ENCODE measurements around the gene RUVBL2. TPM values are rescaled to one million over a fixed set of nuclear protein-coding genes. Genes with fewer than 3 reads are reported as not detected.

RUVBL2 gene
- total RNA-seq, 2 donors from 2014 or later, result 20.2 to 25.5 TPM

DNA sequence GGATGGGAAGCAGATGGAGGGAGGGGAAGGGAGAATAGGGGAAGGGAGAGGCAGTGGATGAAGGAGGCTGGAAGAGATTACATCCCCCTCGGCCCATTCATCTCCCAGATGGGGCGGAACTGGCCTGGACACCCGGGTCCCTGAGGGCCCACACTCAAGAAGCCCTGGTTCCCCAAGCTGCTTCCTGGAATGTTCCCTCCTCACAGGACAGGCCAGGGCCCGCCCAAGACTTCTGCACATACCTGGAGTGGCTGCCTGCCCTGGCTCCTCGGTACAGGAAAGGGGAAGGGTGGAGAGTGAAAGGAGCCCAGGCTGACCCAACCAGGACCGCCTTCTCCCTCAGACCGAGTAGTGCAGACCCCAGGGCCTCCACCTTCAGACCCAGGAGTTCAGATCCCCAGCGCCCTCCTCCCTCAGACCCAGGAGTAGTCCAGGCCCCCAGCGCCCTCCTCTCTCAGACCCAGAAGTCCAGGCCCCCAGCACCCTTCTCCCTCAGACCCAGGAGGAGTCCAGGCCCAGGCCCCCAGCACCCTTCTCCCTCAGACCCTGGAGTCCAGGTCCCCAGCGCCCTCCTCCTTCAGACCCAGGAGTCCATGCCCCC, 70.4 kb downstream of the RUVBL2 start:
- Mint-ChIP-seq H3K36me3 (ENCODE audit: low read depth) (peaks cover 15% of the 10 kb centered on the region), H3K27me3 (peaks cover 64% of the 10 kb centered on the region), H3K27ac (no peak overlapping the region), H3K4me1 (peaks cover 4% of the 10 kb centered on the region), H3K4me3 (no peak overlapping the region)
- DNase-seq (no peak), ATAC-seq (no peak)
- H3K9me3 ChIP-seq (ENCODE audit: control insufficient read depth, low read length, poor library complexity, severe bottlenecking), result no peaks in the 10 kb centered on the region

DNA sequence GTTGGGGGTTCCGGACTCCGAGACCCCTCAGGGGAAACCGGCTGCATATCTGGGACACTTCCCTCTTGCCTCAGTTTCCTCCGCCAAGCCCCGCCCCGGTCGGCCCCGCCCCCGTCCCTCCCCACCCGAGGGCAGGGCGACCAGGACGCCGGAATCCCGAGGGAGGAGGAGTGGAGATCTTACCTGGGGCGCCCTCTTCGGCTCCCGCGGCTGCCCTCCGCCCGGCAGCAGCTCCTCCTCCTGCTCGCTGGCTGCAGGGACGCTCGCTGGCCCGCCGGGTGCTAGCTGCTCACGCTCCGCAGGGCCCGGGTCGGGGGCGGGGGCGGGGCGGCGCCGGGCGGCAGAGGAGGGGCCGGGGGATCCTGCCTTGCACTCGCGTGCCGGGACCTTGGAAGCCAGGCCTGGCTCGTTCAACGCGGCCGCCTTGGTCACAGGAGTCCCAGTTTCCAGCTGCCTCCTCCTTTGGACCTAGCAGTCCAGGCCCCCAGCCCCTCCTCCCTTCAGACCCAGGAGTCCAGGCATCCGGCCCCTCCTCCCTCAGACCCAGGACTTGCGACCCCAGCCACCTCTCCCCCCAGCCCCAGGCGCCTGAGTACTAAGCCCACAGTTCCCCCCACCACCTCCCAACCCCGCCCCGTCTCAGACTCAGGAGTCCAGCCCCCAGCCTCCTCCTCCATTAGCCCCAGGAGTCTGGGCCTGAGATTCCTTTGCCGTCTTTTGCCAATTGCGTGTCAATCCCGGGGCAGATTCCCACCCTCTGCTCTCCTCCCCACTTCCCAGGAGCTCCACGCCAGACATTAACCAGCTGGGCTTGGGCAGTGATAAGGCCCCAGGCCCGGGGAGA, 71.3 kb downstream of the RUVBL2 start, which contains the start of gene NTF4:
Gene NTF4, minus strand, starts transcription at position 51 of the 844 bp plus-strand sequence. CDS start 2,821 bp downstream, outside the sequence.
- H3K27me3 Mint-ChIP-seq, result peaks cover 61% of the 10 kb centered on the region
- no peak for ATAC-seq
- no peaks in the 10 kb centered on the region for H3K9me3 ChIP-seq (ENCODE audit: control insufficient read depth, low read length, poor library complexity, severe bottlenecking)

More for the DNA sequence above, 71.3 kb downstream of the RUVBL2 start, which contains the start of gene NTF4:
- peaks cover 4% of the 10 kb centered on the region for H3K4me1 Mint-ChIP-seq
- peaks cover 11% of the 10 kb centered on the region for H3K36me3 Mint-ChIP-seq (ENCODE audit: low read depth)
- H3K27ac Mint-ChIP-seq, result no peak within 1 kb of the TSS
- no peak for DNase-seq
- H3K4me3 Mint-ChIP-seq, result peak within 1 kb of the TSS; percentile 55

Other genes starting within 250 kb of the RUVBL2 start
- gene IZUMO1, start 247.0 kb upstream of the RUVBL2 start, total RNA-seq, result not detected
- under 1 TPM; 0.07 to 0.16 TPM for gene FUT1, start 241.2 kb upstream of the RUVBL2 start, total RNA-seq
- gene FGF21, start 238.4 kb upstream of the RUVBL2 start, total RNA-seq, result not detected
- gene BCAT2, start 182.9 kb upstream of the RUVBL2 start, total RNA-seq, result 10 to 100 TPM; 14.0 to 14.6 TPM
- under 1 TPM in 1 of 2 donors, not detected in 1; 0.44 TPM for gene HSD17B14, start 157.4 kb upstream of the RUVBL2 start, total RNA-seq
- gene PLEKHA4, start 125.3 kb upstream of the RUVBL2 start, total RNA-seq, result 1 to 10 TPM in 1 of 2 donors, under 1 TPM in 1; 0.42 to 3.0 TPM
- 1,000 to 10,000 TPM in 1 of 2 donors, 100 to 1,000 TPM in 1; 954 to 1,165 TPM for gene PPP1R15A, start 121.5 kb upstream of the RUVBL2 start, total RNA-seq
- not detected for gene TULP2, start 95.1 kb upstream of the RUVBL2 start, total RNA-seq
- 100 to 1,000 TPM; 118 to 135 TPM for gene NUCB1, start 93.6 kb upstream of the RUVBL2 start, total RNA-seq
- under 1 TPM; 0.50 to 0.86 TPM for gene DHDH, start 60.2 kb upstream of the RUVBL2 start, total RNA-seq
- gene BAX, start 39.0 kb upstream of the RUVBL2 start, total RNA-seq, result 100 to 1,000 TPM in 1 of 2 donors, 10 to 100 TPM in 1; 89.2 to 104 TPM
- gene FTL, start 28.6 kb upstream of the RUVBL2 start, total RNA-seq, result 100 to 1,000 TPM; 612 to 898 TPM
- 10 to 100 TPM; 21.6 to 24.2 TPM for gene GYS1, start 578 bp upstream of the RUVBL2 start, total RNA-seq
- not detected for gene LHB, start 23.2 kb downstream of the RUVBL2 start, total RNA-seq
- gene CGB3, start 30.4 kb downstream of the RUVBL2 start, total RNA-seq, result not detected
- not detected for gene CGB2, start 38.0 kb downstream of the RUVBL2 start, total RNA-seq
- gene CGB1, start 43.0 kb downstream of the RUVBL2 start, total RNA-seq, result not detected
- not detected for gene CGB5, start 50.0 kb downstream of the RUVBL2 start, total RNA-seq
- not detected for gene CGB8, start 55.2 kb downstream of the RUVBL2 start, total RNA-seq
- gene CGB7, start 63.9 kb downstream of the RUVBL2 start, total RNA-seq, result not detected
- gene NTF4, start 70.9 kb downstream of the RUVBL2 start, total RNA-seq, result not detected
- gene KCNA7, start 78.8 kb downstream of the RUVBL2 start, total RNA-seq, result not detected
- 100 to 1,000 TPM; 352 to 394 TPM for gene SNRNP70, start 91.6 kb downstream of the RUVBL2 start, total RNA-seq
- gene LIN7B, start 120.5 kb downstream of the RUVBL2 start, total RNA-seq, result 1 to 10 TPM; 4.7 to 5.2 TPM
- 1 to 10 TPM; 3.6 to 3.9 TPM for gene C19orf73, start 125.3 kb downstream of the RUVBL2 start, total RNA-seq
- gene PPFIA3, start 125.7 kb downstream of the RUVBL2 start, total RNA-seq, result 1 to 10 TPM; 2.6 to 3.9 TPM
- not detected for gene HRC, start 161.5 kb downstream of the RUVBL2 start, total RNA-seq
- under 1 TPM in 1 of 2 donors, not detected in 1; 0.25 TPM for gene TRPM4, start 163.9 kb downstream of the RUVBL2 start, total RNA-seq

Data from T-helper 17 cell (primary cell).